Gastrocnemius medialis (tissue), 4 donors: ENCODE data around the gene CLK1. TPM values are rescaled to one million over a fixed set of nuclear protein-coding genes. Genes with fewer than 3 reads are reported as not detected.
A peak's percentile ranks its signal among the peaks of the same experiment; 100 is the strongest.

Source experiments
- ATAC-seq, 2 donors: fragments of 150-250 bp; one replicate each; pipeline ENCODE4 v1.9.1; 2016
- DNase-seq, 2 donors: peaks; one replicate each; pipeline ENCODE4 v3.0.0-alpha.2; 2019
- H3K27ac ChIP-seq, 4 donors: fragments of 200-600 bp; sonication (generic); 1 replicate in 1 of 4; 2 replicates in 3 of 4; pipeline ENCODE4 v1.5.1; 2016 to 2018; ENCODE audit warnings: mild to moderate bottlenecking in 2 of 4, moderate library complexity in 1 of 4
- H3K27me3 ChIP-seq, 3 donors: fragments of 200-600 bp; sonication (generic) in 2 of 3; 1 replicate in 1 of 3; 2 replicates in 2 of 3; pipeline versions ENCODE4 v1.5.1 to v1.6.0; 2016 to 2019; ENCODE audit warnings: mild to moderate bottlenecking in 1 of 3, moderate library complexity in 1 of 3
- H3K36me3 ChIP-seq, 2 donors: fragments of 200-600 bp; sonication (generic) in 1 of 2; one replicate each; pipeline ENCODE4 v1.5.1; 2017 to 2018
- H3K4me1 ChIP-seq, 2 donors: fragments of 200-600 bp; sonication (generic) in 1 of 2; one replicate each; pipeline ENCODE4 v1.5.1; 2016 to 2017; ENCODE audit warnings: mild to moderate bottlenecking in 2 of 2
- H3K4me3 ChIP-seq, 4 donors: fragments of 200-600 bp; sonication (generic) in 3 of 4; 1 replicate in 1 of 4; 2 replicates in 3 of 4; pipeline ENCODE4 v1.5.1; 2016 to 2019; ENCODE audit warnings: mild to moderate bottlenecking in 2 of 4
- H3K9me3 ChIP-seq, 3 donors: fragments of 200-600 bp; sonication (generic) in 2 of 3; 1 replicate in 1 of 3; 2 replicates in 2 of 3; pipeline ENCODE4 v1.5.1; 2016 to 2019
- POLR2A ChIP-seq, 2 donors: fragments of 450-650 bp; IDR thresholded peaks; one replicate each; pipeline ENCODE4 v1.6.1; 2017; ENCODE audit warnings: antibody characterized with exemption in 2 of 2, mild to moderate bottlenecking in 2 of 2, moderate library complexity in 2 of 2
- in situ Hi-C, 4 donors: fragments of 200-750 bp; cut with MboI; loops; one replicate each; pipeline versions ENCODE4 v1.15.0 to v1.8.0; 2017; ENCODE audit warnings: low sequenced_read_pairs in 4 of 4
- intact Hi-C: fragments of 100-400 bp; cut with DNase I; formaldehyde crosslinking; loops from one replicate; pipeline ENCODE4 v1.15.1; 2023; ENCODE audit warnings: low total_unique reads
- total RNA-seq, 4 donors: library from RNA; depleted of rRNA; stranded (reverse); fragments of >200 nt; gene quantifications; one replicate each; pipeline versions ENCODE4 v1.1.0 to v1.2.3, GENCODE V29; 2016
- TF ChIP-seq, protein P1 (sequence below), 5 experiments: fragments of 450-650 bp in 3 of 5; fragments of 200-600 bp in 2 of 5; sonication (generic) in 2 of 5; IDR thresholded peaks in 4 of 5; conservative IDR thresholded peaks in 1 of 5; 1 replicate in 4 of 5; 2 replicates in 1 of 5; pipeline ENCODE4 v1.5.1; 2016 to 2019; ENCODE audit warnings: antibody characterized with exemption in 5 of 5, mild to moderate bottlenecking in 3 of 5, moderate library complexity in 3 of 5

CLK1 gene
- total RNA-seq, 4 donors from 2014 or later, result 61.6 to 104 (median 85.3) TPM

DNA sequence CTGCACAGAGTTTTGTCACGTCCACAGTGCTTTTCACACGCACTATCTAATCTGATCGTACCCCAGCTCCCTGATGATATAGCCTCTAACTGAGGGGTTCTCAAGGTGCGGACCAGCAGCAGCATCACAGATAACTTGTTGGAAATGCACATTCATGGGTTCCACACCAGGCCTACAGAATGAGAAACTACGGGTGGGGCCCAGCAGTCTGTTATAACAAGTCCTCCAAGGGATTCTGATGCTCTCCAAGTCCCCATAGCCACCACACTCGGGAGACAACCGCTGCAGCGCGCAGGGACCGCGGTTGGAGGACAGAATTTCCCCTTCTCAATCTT lies 53.5 kb downstream of the CLK1 start:
- in situ Hi-C loops, result loop anchor here (5.0 to 25.0 kb wide), 4 partner anchors 54 to 99 kb away; partner anchors contain the start of gene CLK1 (in 1 of the 4)
- DNase-seq (no peak), ATAC-seq (no peak)
- Histone ChIP-seq H3K27me3 (no peaks in the 10 kb centered on the region), H3K4me1 (peaks cover 31 to 34% of the 10 kb centered on the region in 2 donors), H3K9me3 (no peaks in the 10 kb centered on the region), H3K36me3 (peaks cover 0 to 29% of the 10 kb centered on the region in 2 donors), H3K27ac (peak overlapping the region; percentile 95 to 99 (median 98)), H3K4me3 (peak overlapping the region; percentile 77 to 98 (median 92))
- intact Hi-C loops, result loop anchor here (1.0 to 5.0 kb wide), 5 partner anchors 45 to 306 kb away; partner anchors contain the start of genes CFLAR, NIF3L1 and PPIL3
- TF ChIP-seq, protein P1, sequence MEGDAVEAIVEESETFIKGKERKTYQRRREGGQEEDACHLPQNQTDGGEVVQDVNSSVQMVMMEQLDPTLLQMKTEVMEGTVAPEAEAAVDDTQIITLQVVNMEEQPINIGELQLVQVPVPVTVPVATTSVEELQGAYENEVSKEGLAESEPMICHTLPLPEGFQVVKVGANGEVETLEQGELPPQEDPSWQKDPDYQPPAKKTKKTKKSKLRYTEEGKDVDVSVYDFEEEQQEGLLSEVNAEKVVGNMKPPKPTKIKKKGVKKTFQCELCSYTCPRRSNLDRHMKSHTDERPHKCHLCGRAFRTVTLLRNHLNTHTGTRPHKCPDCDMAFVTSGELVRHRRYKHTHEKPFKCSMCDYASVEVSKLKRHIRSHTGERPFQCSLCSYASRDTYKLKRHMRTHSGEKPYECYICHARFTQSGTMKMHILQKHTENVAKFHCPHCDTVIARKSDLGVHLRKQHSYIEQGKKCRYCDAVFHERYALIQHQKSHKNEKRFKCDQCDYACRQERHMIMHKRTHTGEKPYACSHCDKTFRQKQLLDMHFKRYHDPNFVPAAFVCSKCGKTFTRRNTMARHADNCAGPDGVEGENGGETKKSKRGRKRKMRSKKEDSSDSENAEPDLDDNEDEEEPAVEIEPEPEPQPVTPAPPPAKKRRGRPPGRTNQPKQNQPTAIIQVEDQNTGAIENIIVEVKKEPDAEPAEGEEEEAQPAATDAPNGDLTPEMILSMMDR (IDR thresholded peaks at IDR 0.05 in 4 of 5, conservative IDR thresholded peaks at IDR 0.05 in 1 of 5), result no peak
- no peak for TF ChIP-seq POLR2A (IDR thresholded peaks at IDR 0.05)

DNA sequence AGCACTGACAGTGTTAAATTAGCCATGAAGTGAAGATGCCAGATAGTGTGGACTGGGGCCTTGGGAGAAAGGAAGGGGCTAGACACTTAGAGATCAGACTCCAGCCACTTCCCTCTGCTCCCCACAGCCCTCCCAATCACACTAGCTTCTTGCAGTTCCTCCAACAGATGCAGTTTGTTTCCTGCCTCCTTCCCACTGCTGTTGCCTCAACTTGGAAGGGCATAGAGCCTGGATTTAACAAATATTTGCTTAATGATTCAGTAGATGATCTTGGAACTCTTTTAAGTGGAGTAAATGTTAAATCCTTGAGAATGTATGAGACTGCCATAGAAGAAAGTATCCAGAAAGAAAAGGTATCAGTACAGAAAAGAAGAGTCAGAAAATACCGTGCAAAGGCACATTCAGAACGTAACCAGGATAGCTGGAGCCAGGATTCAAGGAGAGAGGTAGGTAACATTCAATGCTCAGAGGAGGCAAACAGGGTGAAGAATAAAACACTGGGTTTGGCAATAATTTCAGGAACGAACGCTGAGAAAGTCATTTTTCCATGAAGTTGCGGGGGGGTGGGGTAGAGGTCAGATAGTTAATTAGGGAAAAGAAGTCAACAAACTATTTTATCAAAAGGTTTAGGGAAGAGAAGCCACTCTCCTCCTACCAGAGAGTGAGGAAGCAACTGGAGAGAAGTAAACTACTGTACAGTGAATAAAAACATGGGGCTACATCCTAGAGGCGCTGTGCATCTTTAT lies 54.0 kb downstream of the CLK1 start:
- peaks cover 0 to 24% of the 10 kb centered on the region in 2 donors for H3K36me3 ChIP-seq
- intact Hi-C loops (loop anchor here (2.0 to 5.0 kb wide), 3 partner anchors 63 to 307 kb away; partner anchors contain the start of genes CFLAR, NIF3L1 and PPIL3), in situ Hi-C loops (loop anchor here (5.0 to 25.0 kb wide), 4 partner anchors 54 to 98 kb away; partner anchors contain the start of gene CLK1 (in 1 of the 4))
- peak overlapping the region; percentile 95 to 99 (median 98) for H3K27ac ChIP-seq
- no peaks in the 10 kb centered on the region for H3K27me3 ChIP-seq
- peaks cover 27 to 31% of the 10 kb centered on the region in 2 donors for H3K4me1 ChIP-seq
- ATAC-seq (no peak), DNase-seq (no peak)
- H3K9me3 ChIP-seq, result no peaks in the 10 kb centered on the region
- no peak for TF ChIP-seq POLR2A (IDR thresholded peaks at IDR 0.05)
- TF ChIP-seq, protein P1 (IDR thresholded peaks at IDR 0.05 in 4 of 5, conservative IDR thresholded peaks at IDR 0.05 in 1 of 5), result no peak
- peak overlapping the region; percentile 77 to 98 (median 92) for H3K4me3 ChIP-seq

DNA sequence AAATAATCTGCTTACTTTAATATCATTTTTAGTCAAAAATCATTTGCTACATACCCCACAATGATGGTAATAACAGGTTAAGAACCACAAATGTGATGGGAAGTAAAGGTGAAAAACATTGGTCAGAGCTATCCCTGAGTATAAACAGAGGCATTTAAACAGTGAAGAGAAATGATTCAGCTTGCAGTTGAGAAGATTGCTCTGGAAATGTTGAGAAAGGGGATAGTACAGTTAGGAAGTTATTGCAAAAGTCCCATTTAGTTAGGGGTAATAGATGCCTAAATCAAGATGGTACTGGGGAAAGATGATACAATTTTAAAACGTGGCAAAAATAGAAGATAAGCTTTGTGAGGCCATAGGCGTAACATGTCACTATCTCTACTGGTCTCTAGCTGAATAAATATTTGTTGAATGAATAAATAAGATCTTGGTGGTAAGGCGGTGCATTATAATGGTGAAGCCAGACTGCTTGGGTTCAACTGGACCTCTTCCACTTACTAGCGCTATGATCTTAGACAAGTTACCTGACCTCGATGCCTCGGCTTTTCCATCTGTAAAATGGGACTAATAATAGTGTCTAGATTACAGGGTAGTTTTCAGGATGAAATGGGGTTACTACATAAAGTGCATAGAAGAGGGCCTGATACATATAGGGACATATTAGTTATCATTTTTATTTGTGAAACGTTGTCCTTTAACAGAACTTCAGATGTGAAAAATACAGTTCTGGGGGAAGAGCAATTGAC lies 54.8 kb downstream of the CLK1 start:
- Histone ChIP-seq H3K9me3 (no peaks in the 10 kb centered on the region), H3K4me1 (peaks cover 22 to 27% of the 10 kb centered on the region in 2 donors), H3K4me3 (no peak overlapping the region), H3K36me3 (peaks cover 0 to 16% of the 10 kb centered on the region in 2 donors), H3K27ac (peak overlapping the region; percentile 95 to 99 (median 98)), H3K27me3 (no peaks in the 10 kb centered on the region)
- intact Hi-C loops, result loop anchor here (2.0 to 5.0 kb wide), 3 partner anchors 62 to 308 kb away; partner anchors contain the start of genes CFLAR, NIF3L1 and PPIL3
- no peak for TF ChIP-seq POLR2A (IDR thresholded peaks at IDR 0.05)
- TF ChIP-seq, protein P1 (IDR thresholded peaks at IDR 0.05 in 4 of 5, conservative IDR thresholded peaks at IDR 0.05 in 1 of 5), result no peak
- DNase-seq (no peak), ATAC-seq (no peak)
- in situ Hi-C loops, result loop anchor here (5.0 to 25.0 kb wide), 4 partner anchors 55 to 97 kb away; partner anchors contain the start of gene CLK1 (in 1 of the 4)

Other genes with a start within 250 kb of the CLK1 start
- 100 to 1,000 TPM; 204 to 317 (median 240) TPM for gene BZW1, start 52.7 kb downstream of the CLK1 start, total RNA-seq
- 10 to 100 TPM in 3 of 4 donors, 1 to 10 TPM in 1; 8.4 to 29.2 (median 14.3) TPM for gene PPIL3, start 24.4 kb upstream of the CLK1 start, total RNA-seq
- 10 to 100 TPM; 17.0 to 28.7 (median 22.4) TPM for gene NIF3L1, start 24.7 kb upstream of the CLK1 start, total RNA-seq
- gene ORC2, start 99.0 kb upstream of the CLK1 start, total RNA-seq, result 10 to 100 TPM in 1 of 4 donors, 1 to 10 TPM in 3; 4.7 to 16.1 (median 6.8) TPM
- 10 to 100 TPM in 1 of 4 donors, 1 to 10 TPM in 3; 2.3 to 12.5 (median 3.5) TPM for gene HYCC2, start 207.0 kb upstream of the CLK1 start, total RNA-seq
- gene NDUFB3, start 207.3 kb upstream of the CLK1 start, total RNA-seq, result 100 to 1,000 TPM; 107 to 146 (median 135) TPM